HG03135 (cell line): ENCODE results near the gene USP17L21.
"Not testable (repeated sequence)": the region's sequence is repeated elsewhere in the genome, so short reads cannot be mapped to it uniquely, and the experiment has no call there.

Source experiments
- ATAC-seq: cut with Tn5 transposase; IDR thresholded peaks from one replicate; pipeline ENCODE4 v1.9.1; 2021; ENCODE audit warnings: mild to moderate bottlenecking, moderate library complexity; ENCODE audit not compliant: unreplicated experiment

USP17L21 gene

GRCh38 chr4:9262572-9262971 lies at the start of gene USP17L21:
USP17L21 (plus strand) TSS chr4:9262872; CDS start chr4:9262872, 0 bp downstream.
- not testable (repeated sequence) for ATAC-seq

- ATAC-seq: not testable (repeated sequence)
Observed at GRCh38 chr4:9214701-9215100, 48.0 kb upstream of the USP17L21 start.

- not testable (repeated sequence) for ATAC-seq
Observed at GRCh38 chr4:9215105-9215504, 47.6 kb upstream of the USP17L21 start, which contains the start of gene USP17L11. USP17L11 (plus strand) TSS chr4:9215405; CDS start chr4:9215405, 0 bp downstream.

- not testable (repeated sequence) for ATAC-seq
Observed at GRCh38 chr4:9219852-9220251, 42.8 kb upstream of the USP17L21 start, which contains the start of gene USP17L12. USP17L12 (plus strand) TSS chr4:9220152; CDS start chr4:9220152, 0 bp downstream.

GRCh38 chr4:9224596-9224995 lies 38.1 kb upstream of the USP17L21 start, which contains the start of gene USP17L13:
USP17L13 (plus strand) TSS chr4:9224896; CDS start chr4:9224896, 0 bp downstream.
- not testable (repeated sequence) for ATAC-seq

- not testable (repeated sequence) for ATAC-seq
Observed at GRCh38 chr4:9230249-9230648, 32.4 kb upstream of the USP17L21 start.

GRCh38 chr4:9234085-9234484 lies 28.6 kb upstream of the USP17L21 start, which contains the start of gene USP17L15:
USP17L15 (plus strand) TSS chr4:9234385; CDS start chr4:9234385, 0 bp downstream.
- not testable (repeated sequence) for ATAC-seq

- not testable (repeated sequence) for ATAC-seq
Observed at GRCh38 chr4:9238461-9238860, 24.2 kb upstream of the USP17L21 start.

GRCh38 chr4:9243579-9243978 lies 19.1 kb upstream of the USP17L21 start, which contains the start of gene USP17L17:
USP17L17 (plus strand) TSS chr4:9243879; CDS start chr4:9243879, 0 bp downstream.
- ATAC-seq: not testable (repeated sequence)

- not testable (repeated sequence) for ATAC-seq
Observed at GRCh38 chr4:9247953-9248680, 14.6 kb upstream of the USP17L21 start, which contains the start of gene USP17L18. USP17L18 (plus strand) TSS chr4:9248630; CDS start chr4:9248630, 0 bp downstream.

GRCh38 chr4:9253078-9253477 lies 9.6 kb upstream of the USP17L21 start, which contains the start of gene USP17L19:
USP17L19 (plus strand) TSS chr4:9253378; CDS start chr4:9253378, 0 bp downstream.
- ATAC-seq: not testable (repeated sequence)

- not testable (repeated sequence) for ATAC-seq
Observed at GRCh38 chr4:9257824-9258223, 4.8 kb upstream of the USP17L21 start, which contains the start of gene USP17L20. USP17L20 (plus strand) TSS chr4:9258124; CDS start chr4:9258124, 0 bp downstream.

- not testable (repeated sequence) for ATAC-seq
Observed at GRCh38 chr4:9267319-9267718, 4.6 kb downstream of the USP17L21 start, which contains the start of gene USP17L22. USP17L22 (plus strand) TSS chr4:9267619; CDS start chr4:9267619, 0 bp downstream.

GRCh38 chr4:9271719-9272118 lies 9.0 kb downstream of the USP17L21 start:
- ATAC-seq: not testable (repeated sequence)
